ENCODE data around the gene PLSCR3.

Gene PLSCR3

GRCh38 chr17:7423679-7424078 is 29.4 kb upstream of the PLSCR3 start:
- Histone ChIP-seq H2AK5ac (ENCODE audit: low read depth, low read length) (no peak overlapping the region), H3K14ac (ENCODE audit: low read length) (no peak overlapping the region), H3K27me3 (ENCODE audit: control insufficient read depth in 3 of 3, insufficient read depth in 3 of 3, low read depth in 1 of 3, low read length in 3 of 3) (no peaks in the 10 kb centered on the region), H2BK120ac (ENCODE audit: low read depth, low read length) (no peak overlapping the region), H2BK12ac (ENCODE audit: low read length) (no peak overlapping the region), H3K4ac (ENCODE audit: low read length) (no peak overlapping the region), H3K4me2 (ENCODE audit: insufficient read depth, low read length, poor library complexity, severe bottlenecking) (no peak overlapping the region), H2BK15ac (ENCODE audit: low read length) (no peak overlapping the region), H3K27ac (replicated peaks; ENCODE audit: low read length) (no peak overlapping the region), H3K4me3 (ENCODE audit: low read length in 2 of 2) (no peak overlapping the region), H3K9me3 (replicated peaks in 1 of 2; ENCODE audit: control insufficient read depth in 2 of 2, insufficient read depth in 1 of 2, low read depth in 1 of 2, low read length in 2 of 2) (no peaks in the 10 kb centered on the region), H2AFZ (ENCODE audit: low read length) (no peak overlapping the region), H3K4me1 (ENCODE audit: control insufficient read depth in 2 of 2, insufficient read depth in 1 of 2, low read depth in 1 of 2, low read length in 2 of 2) (peaks cover 20 to 28% of the 10 kb centered on the region in 2 donors), H3K18ac (ENCODE audit: low read length) (no peak overlapping the region), H2BK5ac (ENCODE audit: low read length) (no peak overlapping the region), H4K91ac (ENCODE audit: low read depth, low read length, poor library complexity) (no peak overlapping the region), H3K36me3 (replicated peaks in 1 of 2; ENCODE audit: control insufficient read depth in 2 of 2, insufficient read depth in 2 of 2, low read length in 2 of 2) (peaks cover 0 to 3% of the 10 kb centered on the region in 2 donors), H3K79me1 (ENCODE audit: low read depth, low read length) (peaks cover 3% of the 10 kb centered on the region), H3K23ac (ENCODE audit: low read depth, low read length, poor library complexity) (no peak overlapping the region), H4K8ac (ENCODE audit: low read depth, low read length) (no peak overlapping the region), H3K9ac (ENCODE audit: low read depth, low read length, poor library complexity) (no peak overlapping the region)
- no peak for DNase-seq (ENCODE audit: low spot score)
- WGBS, 2 donors (ENCODE audit: extremely low coverage in 2 of 2, insufficient read length in 2 of 2, insufficient replicate concordance in 1 of 2), result no CpG with 5 or more reads among the region's 4 CpGs

- Histone ChIP-seq H4K8ac (ENCODE audit: low read depth, low read length) (no peak overlapping the region), H3K36me3 (replicated peaks in 1 of 2; ENCODE audit: control insufficient read depth in 2 of 2, insufficient read depth in 2 of 2, low read length in 2 of 2) (peaks cover 12 to 25% of the 10 kb centered on the region in 2 donors), H2AFZ (ENCODE audit: low read length) (no peak overlapping the region), H3K79me1 (ENCODE audit: low read depth, low read length) (peaks cover under 1% of the 10 kb centered on the region), H3K27ac (replicated peaks; ENCODE audit: low read length) (no peak overlapping the region), H3K9ac (ENCODE audit: low read depth, low read length, poor library complexity) (no peak overlapping the region), H3K9me3 (replicated peaks in 1 of 2; ENCODE audit: control insufficient read depth in 2 of 2, insufficient read depth in 1 of 2, low read depth in 1 of 2, low read length in 2 of 2) (no peaks in the 10 kb centered on the region), H2BK15ac (ENCODE audit: low read length) (peak overlapping the region; percentile 13), H2AK5ac (ENCODE audit: low read depth, low read length) (peak overlapping the region; percentile 95), H2BK12ac (ENCODE audit: low read length) (peak overlapping the region; percentile 19), H2BK120ac (ENCODE audit: low read depth, low read length) (peak overlapping the region; percentile 6), H3K4me2 (ENCODE audit: insufficient read depth, low read length, poor library complexity, severe bottlenecking) (no peak overlapping the region), H4K91ac (ENCODE audit: low read depth, low read length, poor library complexity) (peak overlapping the region; percentile 9), H2BK5ac (ENCODE audit: low read length) (no peak overlapping the region), H3K4me3 (ENCODE audit: low read length in 2 of 2) (no peak overlapping the region), H3K23ac (ENCODE audit: low read depth, low read length, poor library complexity) (peak overlapping the region; percentile 6), H3K4ac (ENCODE audit: low read length) (no peak overlapping the region), H3K14ac (ENCODE audit: low read length) (no peak overlapping the region), H3K18ac (ENCODE audit: low read length) (peak overlapping the region; percentile 15), H3K27me3 (ENCODE audit: control insufficient read depth in 3 of 3, insufficient read depth in 3 of 3, low read depth in 1 of 3, low read length in 3 of 3) (no peaks in the 10 kb centered on the region), H3K4me1 (ENCODE audit: control insufficient read depth in 2 of 2, insufficient read depth in 1 of 2, low read depth in 1 of 2, low read length in 2 of 2) (peaks cover 26 to 38% of the 10 kb centered on the region in 2 donors)
- no peak for DNase-seq (ENCODE audit: low spot score)
- no CpG with 5 or more reads among the region's 16 CpGs for WGBS, 2 donors (ENCODE audit: extremely low coverage in 2 of 2, insufficient read length in 2 of 2, insufficient replicate concordance in 1 of 2)
These were observed 26.9 kb upstream of the PLSCR3 start for GRCh38 chr17:7421186-7421585.

- peak within 1 kb of the TSS; percentile 32 for H4K91ac ChIP-seq (ENCODE audit: low read depth, low read length, poor library complexity)
- DNase-seq (ENCODE audit: low spot score), result peak; percentile 87
- no CpG with 5 or more reads among the region's 17 CpGs for WGBS, 2 donors (ENCODE audit: extremely low coverage in 2 of 2, insufficient read length in 2 of 2, insufficient replicate concordance in 1 of 2)
These were observed 25.7 kb upstream of the PLSCR3 start, which contains the start of gene SPEM1 for GRCh38 chr17:7419819-7420610. SPEM1 (plus strand) TSS chr17:7420324; CDS start chr17:7420385, 61 bp downstream.

GRCh38 chr17:7418472-7419152 is 24.3 kb upstream of the PLSCR3 start:
- Histone ChIP-seq H3K18ac (ENCODE audit: low read length) (peak overlapping the region; percentile 49), H3K14ac (ENCODE audit: low read length) (no peak overlapping the region)

More at GRCh38 chr17:7419819-7420610, 25.7 kb upstream of the PLSCR3 start, which contains the start of gene SPEM1:
- peaks cover 26 to 38% of the 10 kb centered on the region in 2 donors for H3K4me1 ChIP-seq (ENCODE audit: control insufficient read depth in 2 of 2, insufficient read depth in 1 of 2, low read depth in 1 of 2, low read length in 2 of 2)
- peaks cover 22 to 37% of the 10 kb centered on the region in 2 donors for H3K36me3 ChIP-seq (replicated peaks in 1 of 2; ENCODE audit: control insufficient read depth in 2 of 2, insufficient read depth in 2 of 2, low read length in 2 of 2)
- peak within 1 kb of the TSS; percentile 6 for H2BK120ac ChIP-seq (ENCODE audit: low read depth, low read length)
- peak within 1 kb of the TSS; percentile 96 for H3K14ac ChIP-seq (ENCODE audit: low read length)
- H3K79me1 ChIP-seq (ENCODE audit: low read depth, low read length), result peaks cover 4% of the 10 kb centered on the region
- peak within 1 kb of the TSS; percentile 84 for H3K9ac ChIP-seq (ENCODE audit: low read depth, low read length, poor library complexity)
- H3K9me3 ChIP-seq (replicated peaks in 1 of 2; ENCODE audit: control insufficient read depth in 2 of 2, insufficient read depth in 1 of 2, low read depth in 1 of 2, low read length in 2 of 2), result no peaks in the 10 kb centered on the region
- H2BK15ac ChIP-seq (ENCODE audit: low read length), result peak within 1 kb of the TSS; percentile 13
- H3K4ac ChIP-seq (ENCODE audit: low read length), result peak within 1 kb of the TSS; percentile 94
- H3K27ac ChIP-seq (replicated peaks; ENCODE audit: low read length), result peak within 1 kb of the TSS; percentile 51
- peak within 1 kb of the TSS; percentile 71 for H2BK5ac ChIP-seq (ENCODE audit: low read length)
- H3K18ac ChIP-seq (ENCODE audit: low read length), result peak within 1 kb of the TSS; percentile 99
- no peak within 1 kb of the TSS for H2AFZ ChIP-seq (ENCODE audit: low read length)
- H4K8ac ChIP-seq (ENCODE audit: low read depth, low read length), result no peak within 1 kb of the TSS
- peak within 1 kb of the TSS; percentile 65 for H2BK12ac ChIP-seq (ENCODE audit: low read length)
- no peak within 1 kb of the TSS for H3K4me3 ChIP-seq (ENCODE audit: low read length in 2 of 2)
- peak within 1 kb of the TSS; percentile 52 for H3K23ac ChIP-seq (ENCODE audit: low read depth, low read length, poor library complexity)
- H2AK5ac ChIP-seq (ENCODE audit: low read depth, low read length), result peak within 1 kb of the TSS; percentile 95
- no peaks in the 10 kb centered on the region for H3K27me3 ChIP-seq (ENCODE audit: control insufficient read depth in 3 of 3, insufficient read depth in 3 of 3, low read depth in 1 of 3, low read length in 3 of 3)
- peak within 1 kb of the TSS; percentile 41 for H3K4me2 ChIP-seq (ENCODE audit: insufficient read depth, low read length, poor library complexity, severe bottlenecking)

More at GRCh38 chr17:7418472-7419152, 24.3 kb upstream of the PLSCR3 start:
- H2AK5ac ChIP-seq (ENCODE audit: low read depth, low read length), result peak overlapping the region; percentile 9
- H3K23ac ChIP-seq (ENCODE audit: low read depth, low read length, poor library complexity), result no peak overlapping the region
- H2BK5ac ChIP-seq (ENCODE audit: low read length), result peak overlapping the region; percentile 7
- no peak overlapping the region for H3K4me3 ChIP-seq (ENCODE audit: low read length in 2 of 2)
- H2BK12ac ChIP-seq (ENCODE audit: low read length), result peak overlapping the region; percentile 82
- no peak overlapping the region for H4K8ac ChIP-seq (ENCODE audit: low read depth, low read length)
- H3K4ac ChIP-seq (ENCODE audit: low read length), result no peak overlapping the region
- H4K91ac ChIP-seq (ENCODE audit: low read depth, low read length, poor library complexity), result no peak overlapping the region
- peaks cover 4% of the 10 kb centered on the region for H3K79me1 ChIP-seq (ENCODE audit: low read depth, low read length)
- no peak overlapping the region for H2AFZ ChIP-seq (ENCODE audit: low read length)
- H3K9me3 ChIP-seq (replicated peaks in 1 of 2; ENCODE audit: control insufficient read depth in 2 of 2, insufficient read depth in 1 of 2, low read depth in 1 of 2, low read length in 2 of 2), result no peaks in the 10 kb centered on the region
- no peaks in the 10 kb centered on the region for H3K27me3 ChIP-seq (ENCODE audit: control insufficient read depth in 3 of 3, insufficient read depth in 3 of 3, low read depth in 1 of 3, low read length in 3 of 3)
- no CpG with 5 or more reads among the region's 18 CpGs for WGBS, 2 donors (ENCODE audit: extremely low coverage in 2 of 2, insufficient read length in 2 of 2, insufficient replicate concordance in 1 of 2)
- H3K36me3 ChIP-seq (replicated peaks in 1 of 2; ENCODE audit: control insufficient read depth in 2 of 2, insufficient read depth in 2 of 2, low read length in 2 of 2), result peaks cover 30 to 51% of the 10 kb centered on the region in 2 donors
- peak overlapping the region; percentile 2 for H3K9ac ChIP-seq (ENCODE audit: low read depth, low read length, poor library complexity)
- DNase-seq (ENCODE audit: low spot score), result no peak
- no peak overlapping the region for H2BK15ac ChIP-seq (ENCODE audit: low read length)
- H2BK120ac ChIP-seq (ENCODE audit: low read depth, low read length), result no peak overlapping the region
- H3K27ac ChIP-seq (replicated peaks; ENCODE audit: low read length), result peak overlapping the region; percentile 43
- H3K4me2 ChIP-seq (ENCODE audit: insufficient read depth, low read length, poor library complexity, severe bottlenecking), result no peak overlapping the region
- H3K4me1 ChIP-seq (ENCODE audit: control insufficient read depth in 2 of 2, insufficient read depth in 1 of 2, low read depth in 1 of 2, low read length in 2 of 2), result peaks cover 26 to 38% of the 10 kb centered on the region in 2 donors

Data from neuronal stem cell (in vitro differentiated cells).